Measurements from ENCODE around the gene PACRG.

Gene PACRG

DNA sequence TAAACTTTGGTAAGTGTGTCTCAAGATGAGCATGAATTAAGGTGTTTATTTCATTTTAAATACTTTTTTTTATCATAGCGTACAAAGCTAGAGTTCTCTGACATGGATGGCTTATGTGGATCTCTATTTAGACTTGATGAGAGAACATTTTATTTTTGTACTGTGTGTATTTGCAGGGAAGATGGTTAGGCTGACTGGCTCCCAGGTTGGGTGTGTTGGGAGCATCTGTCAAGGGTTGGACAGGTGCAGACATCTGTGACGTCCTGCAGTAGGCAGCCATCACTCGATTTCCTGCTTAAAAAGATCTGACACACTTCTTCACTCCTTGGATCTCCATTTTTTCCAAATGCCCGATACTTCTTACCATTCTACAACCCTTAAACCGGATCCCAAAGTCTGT, 464.8 kb downstream of the PACRG start:
- H3K4me3 ChIP-seq (ENCODE audit: control insufficient read depth, low read depth, low read length): no peak overlapping the region
- TF ChIP-seq, protein P1, sequence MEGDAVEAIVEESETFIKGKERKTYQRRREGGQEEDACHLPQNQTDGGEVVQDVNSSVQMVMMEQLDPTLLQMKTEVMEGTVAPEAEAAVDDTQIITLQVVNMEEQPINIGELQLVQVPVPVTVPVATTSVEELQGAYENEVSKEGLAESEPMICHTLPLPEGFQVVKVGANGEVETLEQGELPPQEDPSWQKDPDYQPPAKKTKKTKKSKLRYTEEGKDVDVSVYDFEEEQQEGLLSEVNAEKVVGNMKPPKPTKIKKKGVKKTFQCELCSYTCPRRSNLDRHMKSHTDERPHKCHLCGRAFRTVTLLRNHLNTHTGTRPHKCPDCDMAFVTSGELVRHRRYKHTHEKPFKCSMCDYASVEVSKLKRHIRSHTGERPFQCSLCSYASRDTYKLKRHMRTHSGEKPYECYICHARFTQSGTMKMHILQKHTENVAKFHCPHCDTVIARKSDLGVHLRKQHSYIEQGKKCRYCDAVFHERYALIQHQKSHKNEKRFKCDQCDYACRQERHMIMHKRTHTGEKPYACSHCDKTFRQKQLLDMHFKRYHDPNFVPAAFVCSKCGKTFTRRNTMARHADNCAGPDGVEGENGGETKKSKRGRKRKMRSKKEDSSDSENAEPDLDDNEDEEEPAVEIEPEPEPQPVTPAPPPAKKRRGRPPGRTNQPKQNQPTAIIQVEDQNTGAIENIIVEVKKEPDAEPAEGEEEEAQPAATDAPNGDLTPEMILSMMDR (IDR thresholded peaks at IDR 0.05; ENCODE audit: control insufficient read depth, insufficient read depth, low read depth, low read length, missing control alignments): no peak
- no peak for DNase-seq (ENCODE audit: low read depth)

DNA sequence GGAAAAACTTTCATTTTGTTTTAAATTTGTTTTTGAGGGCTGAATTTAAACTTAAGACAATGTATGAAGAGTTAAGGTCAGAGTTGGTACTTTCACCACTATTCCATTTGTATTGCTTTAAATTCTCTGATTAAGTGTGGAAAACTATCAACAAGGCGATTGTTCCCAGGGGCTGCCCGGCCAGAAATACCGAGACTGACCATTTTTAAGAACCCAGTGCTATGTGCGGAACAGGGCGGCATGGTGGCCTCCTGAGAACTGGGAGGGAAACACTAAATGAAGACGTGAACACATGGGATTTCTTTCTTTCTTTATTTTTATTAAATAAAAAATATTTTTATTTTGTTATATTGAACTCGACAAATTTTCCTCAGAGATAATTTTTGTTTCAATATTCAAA, 465.6 kb downstream of the PACRG start:
- DNase-seq (ENCODE audit: low read depth): no peak
- H3K4me3 ChIP-seq (ENCODE audit: control insufficient read depth, low read depth, low read length): no peak overlapping the region
- TF ChIP-seq, protein P1 (IDR thresholded peaks at IDR 0.05; ENCODE audit: control insufficient read depth, insufficient read depth, low read depth, low read length, missing control alignments): no peak

DNA sequence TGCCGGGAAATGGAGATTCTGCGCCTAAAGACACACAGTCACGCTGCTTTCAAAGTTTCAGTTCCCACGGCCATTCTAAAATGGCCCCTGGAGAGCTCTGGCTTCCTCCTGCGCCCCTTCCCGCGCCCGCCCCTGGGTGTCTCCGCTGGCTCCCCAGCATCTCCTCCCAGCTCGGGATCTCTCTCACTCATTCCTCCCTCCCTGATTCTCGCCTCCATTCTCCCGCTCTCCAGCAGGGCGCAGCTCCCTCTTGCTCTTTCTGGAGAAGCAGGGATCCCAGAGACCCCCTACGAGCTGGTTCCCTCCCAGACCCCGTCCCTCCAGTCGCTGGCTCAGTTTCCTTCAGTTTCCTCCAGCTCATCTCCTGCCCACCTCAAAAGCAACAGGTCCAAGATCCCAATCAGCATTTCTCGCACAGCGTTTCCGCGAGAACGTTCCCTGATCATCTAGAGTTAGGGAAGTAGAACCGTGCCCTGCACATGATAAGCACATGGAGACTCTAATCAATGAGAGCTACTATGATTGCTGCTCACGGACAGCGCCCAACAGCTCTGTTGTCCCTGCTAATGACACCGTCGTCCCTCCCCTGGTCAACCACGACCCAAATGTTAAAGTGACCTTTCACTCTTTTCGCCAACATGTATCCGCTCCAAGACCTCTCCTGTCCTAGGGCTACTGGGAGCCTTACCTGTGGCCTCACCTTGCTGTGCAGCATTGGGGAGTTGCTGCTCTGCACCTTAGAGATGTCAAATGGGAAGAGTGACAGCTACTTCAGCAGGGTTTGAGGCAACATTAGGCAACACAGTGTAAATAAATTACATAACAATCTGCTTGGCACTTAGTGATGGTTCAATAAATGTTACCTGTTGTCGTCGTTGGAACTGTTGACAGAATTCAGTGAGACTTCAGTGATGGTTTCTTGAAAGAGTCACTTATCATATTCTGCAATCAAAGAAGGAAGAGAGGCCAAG, 468.2 kb downstream of the PACRG start:
- DNase-seq (ENCODE audit: low read depth): no peak
- no peak overlapping the region for H3K4me3 ChIP-seq (ENCODE audit: control insufficient read depth, low read depth, low read length)
- TF ChIP-seq, protein P1 (IDR thresholded peaks at IDR 0.05; ENCODE audit: control insufficient read depth, insufficient read depth, low read depth, low read length, missing control alignments): no peak

DNA sequence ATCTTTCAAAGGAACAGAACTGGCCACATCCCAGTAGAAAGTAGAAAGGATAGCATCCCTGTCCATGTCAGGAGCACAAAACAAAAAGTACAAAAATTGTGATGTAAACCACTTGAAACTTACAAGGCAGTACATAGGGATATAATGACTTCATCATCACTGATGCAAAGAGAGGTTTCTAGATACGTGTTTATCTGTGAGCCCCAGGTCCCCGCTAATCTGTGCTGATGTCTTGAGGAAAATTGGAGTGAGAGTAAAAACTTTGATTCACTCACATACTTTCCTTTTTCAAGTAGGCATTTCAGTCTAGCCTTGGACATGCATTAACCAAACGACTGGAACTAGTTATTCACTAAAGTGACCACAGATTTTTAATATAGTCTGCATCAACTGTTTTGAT, 470.1 kb downstream of the PACRG start:
- no peak for DNase-seq (ENCODE audit: low read depth)
- H3K4me3 ChIP-seq (ENCODE audit: control insufficient read depth, low read depth, low read length): no peak overlapping the region
- TF ChIP-seq, protein P1 (IDR thresholded peaks at IDR 0.05; ENCODE audit: control insufficient read depth, insufficient read depth, low read depth, low read length, missing control alignments): no peak

DNA sequence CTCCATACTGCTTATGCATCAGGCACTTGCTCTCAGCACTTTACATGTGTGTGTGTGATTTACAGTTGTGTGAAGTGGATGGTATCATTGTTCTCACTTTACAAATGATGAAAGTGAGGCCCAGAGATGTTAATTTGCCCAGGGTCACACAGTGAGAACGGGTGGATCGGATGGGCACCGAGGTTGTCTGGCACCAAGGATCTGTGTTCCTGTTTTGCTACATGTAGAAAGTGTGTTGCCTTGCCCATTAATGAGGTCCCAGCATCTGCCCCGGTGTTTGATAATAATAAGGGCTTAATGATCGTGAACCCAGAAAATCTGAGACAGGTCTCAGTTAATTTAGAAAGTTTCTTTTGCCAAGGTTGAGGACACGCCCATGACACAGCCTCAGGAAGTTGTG, 470.6 kb downstream of the PACRG start:
- TF ChIP-seq, protein P1 (IDR thresholded peaks at IDR 0.05; ENCODE audit: control insufficient read depth, insufficient read depth, low read depth, low read length, missing control alignments): no peak
- DNase-seq (ENCODE audit: low read depth): no peak
- H3K4me3 ChIP-seq (ENCODE audit: control insufficient read depth, low read depth, low read length): no peak overlapping the region

DNA sequence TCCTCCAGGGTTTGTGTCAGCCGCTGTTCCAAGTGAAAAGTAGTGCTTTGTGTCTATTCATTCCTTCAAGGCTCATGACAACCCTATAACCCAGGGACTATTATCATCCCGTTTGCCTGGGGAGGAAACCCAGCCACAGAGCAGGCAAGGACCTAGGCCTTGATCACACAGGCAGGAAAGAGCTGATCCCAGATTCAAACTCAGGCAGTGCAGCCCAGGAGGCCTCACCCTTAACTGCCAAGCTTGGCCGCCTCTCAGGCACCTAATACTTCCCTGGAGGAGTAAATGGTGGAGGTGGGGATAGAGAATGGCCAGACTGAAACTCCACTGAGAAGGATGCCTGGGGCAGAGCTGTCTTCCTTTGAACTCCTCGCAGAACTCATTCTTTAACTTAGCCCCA, 471.6 kb downstream of the PACRG start:
- DNase-seq (ENCODE audit: low read depth): no peak
- TF ChIP-seq, protein P1 (IDR thresholded peaks at IDR 0.05; ENCODE audit: control insufficient read depth, insufficient read depth, low read depth, low read length, missing control alignments): no peak
- no peak overlapping the region for H3K4me3 ChIP-seq (ENCODE audit: control insufficient read depth, low read depth, low read length)
